GM18868 (cell line): ENCODE data around the gene COL4A2.
"Not testable (repeated sequence)": the region's sequence is repeated elsewhere in the genome, so short reads cannot be mapped to it uniquely, and the experiment has no call there.

Experiments used
- ATAC-seq: cut with Tn5 transposase; IDR thresholded peaks from one replicate; pipeline ENCODE4 v1.9.1; 2021; ENCODE audit warnings: mild to moderate bottlenecking, moderate library complexity; ENCODE audit not compliant: unreplicated experiment

COL4A2 gene

GRCh38 chr13:110305544-110305943 lies 1.5 kb upstream of the COL4A2 start:
- no peak for ATAC-seq

GRCh38 chr13:110305949-110306339 lies 1.1 kb upstream of the COL4A2 start:
- no peak for ATAC-seq

GRCh38 chr13:110306340-110306959 lies 634 bp upstream of the COL4A2 start:
- ATAC-seq = no peak

- no peak for ATAC-seq
Observed at GRCh38 chr13:110307767-110308655, 927 bp downstream of the COL4A2 start.

GRCh38 chr13:110308656-110309359 lies 1.7 kb downstream of the COL4A2 start:
- no peak for ATAC-seq

- no peak for ATAC-seq
Observed at GRCh38 chr13:110309661-110310524, 2.8 kb downstream of the COL4A2 start.

GRCh38 chr13:110310541-110311442 lies 3.7 kb downstream of the COL4A2 start:
- no peak for ATAC-seq

- no peak for ATAC-seq
Observed at GRCh38 chr13:110311443-110312338, 4.6 kb downstream of the COL4A2 start.

GRCh38 chr13:110312339-110313031 lies 5.4 kb downstream of the COL4A2 start:
- ATAC-seq = no peak

GRCh38 chr13:110313261-110313660 lies 6.2 kb downstream of the COL4A2 start:
- ATAC-seq = not testable (repeated sequence)

- ATAC-seq = not testable (repeated sequence)
Observed at GRCh38 chr13:110313733-110314132, 6.6 kb downstream of the COL4A2 start.

GRCh38 chr13:110314516-110315245 lies 7.6 kb downstream of the COL4A2 start:
- no peak for ATAC-seq

- no peak for ATAC-seq
Observed at GRCh38 chr13:110316196-110316595, 9.1 kb downstream of the COL4A2 start.

GRCh38 chr13:110317093-110317492 lies 10.0 kb downstream of the COL4A2 start:
- no peak for ATAC-seq

GRCh38 chr13:110317496-110318195 lies 10.6 kb downstream of the COL4A2 start:
- no peak for ATAC-seq

- no peak for ATAC-seq
Observed at GRCh38 chr13:110318920-110319319, 11.8 kb downstream of the COL4A2 start.

- no peak for ATAC-seq
Observed at GRCh38 chr13:110319397-110319773, 12.3 kb downstream of the COL4A2 start.
